Stimulated activated CD8-positive, alpha-beta memory T cell treated with anti-CD3 and anti-CD28 coated beads, Interleukin-12 subunit alpha, Interleukin-12 subunit beta, amount 100 ng/mL, for 24 hours (primary cell): ENCODE results near the gene DOCK3.
"Not testable (repeated sequence)": the region's sequence is repeated elsewhere in the genome, so short reads cannot be mapped to it uniquely, and the experiment has no call there.

Experiments
- DNase-seq: peaks from one replicate; pipeline ENCODE4 v3.0.0-alpha.2; 2020; ENCODE audit errors: extremely low read depth

The DOCK3 gene

DNA sequence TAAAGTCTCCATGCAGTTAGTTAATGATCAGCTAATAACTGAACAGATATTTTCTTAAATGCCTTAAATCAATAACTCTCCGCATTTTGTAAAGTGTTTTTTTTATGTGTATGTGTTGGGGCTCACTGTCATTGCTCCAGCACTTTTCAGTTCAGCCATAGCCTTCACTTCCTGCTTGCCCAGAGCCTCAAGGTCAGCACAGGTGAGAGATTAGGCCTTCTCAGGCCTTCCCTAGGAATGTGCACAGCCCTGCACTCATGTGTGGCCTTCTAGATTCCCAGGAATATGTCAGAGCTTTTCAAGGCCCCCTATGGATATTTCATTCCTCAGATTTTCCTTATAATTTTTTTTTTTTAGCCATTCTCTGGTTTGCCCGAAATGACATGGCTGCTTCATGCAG, 632.7 kb downstream of the DOCK3 start:
- no peak for DNase-seq

DNA sequence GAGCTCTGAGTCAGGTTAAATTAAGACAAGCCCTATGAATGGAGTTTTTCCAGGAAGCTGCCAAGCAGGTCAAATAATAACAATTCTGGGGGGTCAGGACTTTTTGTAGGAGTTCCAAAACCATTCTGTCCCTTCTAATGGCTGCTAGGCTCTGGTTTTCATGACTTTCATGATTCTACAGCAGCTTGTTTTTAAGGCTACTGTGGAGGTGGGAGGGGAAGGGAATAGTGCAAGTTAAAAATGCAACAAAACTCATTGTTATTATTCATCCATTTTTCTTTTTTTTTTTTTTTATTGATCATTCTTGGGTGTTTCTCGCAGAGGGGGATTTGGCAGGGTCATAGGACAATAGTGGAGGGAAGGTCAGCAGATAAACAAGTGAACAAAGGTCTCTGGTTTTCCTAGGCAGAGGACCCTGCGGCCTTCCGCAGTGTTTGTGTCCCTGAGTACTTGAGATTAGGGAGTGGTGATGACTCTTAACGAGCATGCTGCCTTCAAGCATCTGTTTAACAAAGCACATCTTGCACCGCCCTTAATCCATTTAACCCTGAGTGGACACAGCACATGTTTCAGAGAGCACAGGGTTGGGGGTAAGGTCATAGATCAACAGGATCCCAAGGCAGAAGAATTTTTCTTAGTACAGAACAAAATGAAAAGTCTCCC, 633.3 kb downstream of the DOCK3 start:
- DNase-seq = not testable (repeated sequence)

DNA sequence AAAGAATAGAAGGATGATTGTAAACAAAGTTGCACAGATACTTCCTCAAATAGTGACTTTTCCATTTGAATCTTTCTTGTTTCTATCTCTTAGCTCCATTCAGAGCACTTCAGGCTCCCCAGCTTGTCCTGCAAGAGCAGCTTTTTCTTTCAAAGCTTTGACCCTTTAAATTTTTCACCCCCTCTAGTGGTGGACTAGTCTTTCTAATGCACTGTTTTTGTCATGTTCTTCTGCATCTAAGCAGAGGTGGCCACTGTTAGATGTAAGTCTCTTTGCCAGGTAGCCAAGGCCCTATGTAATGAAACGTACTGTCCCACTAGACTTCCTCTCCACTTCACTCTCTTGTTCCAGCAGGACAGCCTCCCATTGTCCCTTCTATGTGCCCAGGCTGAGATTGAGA, 636.3 kb downstream of the DOCK3 start:
- no peak for DNase-seq

DNA sequence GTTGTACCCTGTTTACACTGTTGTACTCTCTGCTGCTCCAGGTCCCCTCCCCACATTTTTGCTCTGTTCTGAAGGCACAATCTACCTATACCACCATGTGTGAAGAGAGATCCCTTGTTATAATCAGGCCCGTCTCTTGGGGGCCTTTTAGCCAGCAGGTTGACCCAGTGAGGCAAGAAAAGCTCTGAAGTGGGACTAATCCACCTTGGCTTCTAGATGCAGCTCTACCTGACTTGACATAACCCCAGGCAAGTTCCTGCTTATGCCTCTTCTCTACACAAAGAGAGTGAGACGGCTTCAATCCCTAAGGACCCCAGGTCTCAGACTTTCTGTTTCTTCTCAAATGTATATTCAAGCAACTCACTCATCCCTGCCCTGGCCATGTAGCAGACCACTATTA, 653.5 kb downstream of the DOCK3 start:
- DNase-seq = no peak

DNA sequence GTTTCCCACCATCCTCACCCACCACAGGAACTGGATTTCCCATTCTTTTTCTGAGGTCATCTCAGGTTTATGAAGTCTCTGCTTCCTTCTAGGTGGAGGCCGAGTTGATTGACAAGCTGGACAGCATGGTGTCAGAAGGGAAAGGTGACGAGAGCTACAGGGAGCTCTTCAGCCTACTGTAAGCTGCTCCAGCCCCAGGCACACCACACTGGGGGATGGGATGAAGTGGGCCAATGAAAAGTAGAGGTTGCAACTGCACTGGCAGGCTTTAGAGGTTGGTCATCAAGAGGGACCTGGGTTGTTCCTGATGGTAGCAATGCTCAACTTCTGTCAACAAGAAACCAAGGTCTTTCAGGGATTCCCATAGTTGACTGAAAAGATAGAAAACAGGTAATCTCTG, 655.3 kb downstream of the DOCK3 start:
- no peak for DNase-seq

DNA sequence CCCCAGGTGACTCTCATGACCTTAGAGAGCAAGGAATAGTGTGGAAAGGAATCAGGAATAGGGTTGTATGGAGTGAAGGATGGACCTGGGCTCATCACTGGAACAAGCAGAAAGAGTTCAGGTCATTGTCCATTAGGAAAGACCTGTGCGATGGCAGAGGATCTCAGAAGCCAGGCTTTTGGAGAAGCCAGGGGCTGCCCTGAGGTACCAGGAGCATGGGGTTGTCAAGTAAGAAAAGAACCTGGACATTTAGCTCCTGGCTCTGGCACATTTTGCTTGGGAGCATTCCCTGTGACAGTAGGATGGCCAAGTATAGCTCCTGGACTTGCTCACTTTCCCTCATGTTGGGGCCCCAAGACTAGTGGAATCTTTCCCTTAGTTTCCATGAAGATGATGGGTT, 657.4 kb downstream of the DOCK3 start:
- DNase-seq = no peak

DNA sequence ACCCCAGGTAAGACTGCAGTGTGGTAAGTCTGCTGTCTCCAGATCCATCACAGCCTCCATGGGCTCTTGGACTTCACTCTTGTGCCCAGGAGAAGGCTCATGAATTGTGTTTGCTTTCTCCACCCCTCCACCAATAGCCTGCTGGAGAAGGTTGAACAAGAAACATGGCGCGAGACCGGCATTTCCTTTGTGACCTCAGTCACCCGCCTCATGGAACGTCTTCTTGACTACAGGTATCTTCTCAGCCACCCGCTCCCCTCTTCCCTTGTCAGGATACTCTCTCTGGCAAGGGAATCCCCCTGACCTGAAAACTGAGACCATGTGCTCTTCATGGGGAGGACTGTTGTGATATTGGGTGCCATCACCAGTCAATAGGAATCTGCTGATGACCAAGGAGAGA, 658.3 kb downstream of the DOCK3 start:
- DNase-seq = no peak

DNA sequence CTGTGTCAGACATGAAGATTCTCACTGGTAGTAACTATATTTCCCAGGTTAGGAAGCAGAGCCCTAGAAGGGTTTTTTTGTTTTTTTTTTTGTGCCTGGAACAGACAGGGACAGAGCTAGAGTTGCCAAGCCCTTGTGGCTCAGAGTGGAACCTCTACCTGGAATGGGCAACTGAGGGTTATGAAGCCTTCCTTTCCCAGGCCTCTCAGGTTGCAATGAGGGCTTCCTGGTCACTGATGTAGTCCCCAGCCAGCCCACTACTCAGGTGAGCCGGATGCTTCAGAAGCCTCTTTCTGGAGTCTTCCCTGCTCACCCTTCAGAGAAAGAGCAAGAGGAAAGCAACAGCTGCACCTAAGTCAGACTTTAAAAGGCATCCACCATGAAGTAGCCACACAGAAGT, 661.5 kb downstream of the DOCK3 start:
- DNase-seq = no peak

DNA sequence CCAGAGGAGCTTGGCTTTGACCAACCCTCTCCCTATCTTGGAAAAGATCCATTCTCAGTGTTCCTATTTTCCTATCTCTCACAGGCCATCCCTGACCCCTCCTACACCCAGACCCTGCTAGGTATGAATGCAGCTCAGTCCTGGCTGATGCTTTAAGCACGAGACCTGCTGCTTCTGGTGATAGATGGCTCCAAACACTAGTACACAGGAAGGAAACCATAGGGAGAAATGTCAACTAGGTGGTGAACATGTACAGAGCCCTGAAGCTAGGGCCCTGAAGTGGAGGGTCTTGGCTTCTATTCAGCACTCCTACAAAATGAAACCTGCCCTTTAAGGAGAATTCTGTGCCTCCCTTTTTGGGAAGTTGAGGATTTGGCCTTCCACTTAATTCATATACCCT, 662.9 kb downstream of the DOCK3 start:
- no peak for DNase-seq

DNA sequence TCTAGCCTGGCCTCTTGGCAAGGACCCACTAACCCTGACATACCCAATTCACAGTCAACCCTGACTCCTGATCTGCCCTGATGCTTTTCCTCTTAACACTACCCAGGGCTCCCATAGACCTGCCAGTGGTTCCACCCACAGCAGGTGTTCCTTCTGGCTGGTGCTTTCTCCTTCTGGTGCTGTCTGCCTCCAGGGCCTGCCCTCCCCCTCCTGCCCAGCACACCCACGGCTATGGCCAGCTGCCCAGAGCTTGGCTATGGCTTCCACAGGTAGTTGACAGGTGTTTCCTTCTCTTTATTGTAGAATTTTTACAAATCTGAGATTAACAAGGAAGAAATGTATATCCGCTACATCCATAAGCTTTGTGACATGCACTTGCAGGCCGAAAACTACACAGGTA, 663.9 kb downstream of the DOCK3 start:
- no peak for DNase-seq

DNA sequence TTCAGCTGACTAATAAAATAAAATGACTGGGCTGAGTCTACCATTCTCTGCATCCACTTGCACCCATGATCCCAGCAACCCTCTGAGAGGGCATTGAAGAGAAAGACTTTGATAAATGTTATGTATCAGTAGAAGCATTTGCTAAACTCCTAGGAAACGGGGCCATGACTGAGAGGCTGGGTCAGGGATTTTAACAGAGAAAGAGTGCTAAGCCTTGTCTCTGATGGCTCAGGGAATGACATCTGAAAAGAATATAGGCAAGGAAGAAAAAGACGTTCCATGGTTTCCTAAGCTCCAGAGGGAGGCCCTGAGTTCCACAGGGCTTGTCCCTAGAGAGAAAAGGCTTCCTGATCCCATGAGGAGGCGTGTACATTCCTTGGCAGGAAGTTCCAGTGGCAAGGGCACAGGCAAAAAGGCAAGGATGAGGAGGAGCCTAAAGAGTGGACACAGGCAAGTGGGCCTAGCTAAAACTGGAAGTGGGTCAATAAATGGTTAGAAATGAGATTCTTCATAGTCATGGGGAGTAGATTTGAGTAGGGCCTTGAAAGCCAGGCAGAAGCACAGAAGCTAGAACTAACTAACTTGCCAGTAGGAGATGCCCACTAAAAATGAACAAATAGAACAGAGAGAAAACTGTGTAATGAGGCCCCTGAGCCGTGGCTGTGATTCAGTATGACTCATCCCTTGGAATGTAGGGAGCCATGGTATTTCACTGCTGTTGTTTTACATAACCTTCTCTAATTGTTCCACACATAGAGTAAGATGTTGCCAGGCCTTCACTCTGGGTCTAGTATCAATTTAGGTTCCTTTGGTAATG, 665.5 kb downstream of the DOCK3 start:
- DNase-seq = no peak

DNA sequence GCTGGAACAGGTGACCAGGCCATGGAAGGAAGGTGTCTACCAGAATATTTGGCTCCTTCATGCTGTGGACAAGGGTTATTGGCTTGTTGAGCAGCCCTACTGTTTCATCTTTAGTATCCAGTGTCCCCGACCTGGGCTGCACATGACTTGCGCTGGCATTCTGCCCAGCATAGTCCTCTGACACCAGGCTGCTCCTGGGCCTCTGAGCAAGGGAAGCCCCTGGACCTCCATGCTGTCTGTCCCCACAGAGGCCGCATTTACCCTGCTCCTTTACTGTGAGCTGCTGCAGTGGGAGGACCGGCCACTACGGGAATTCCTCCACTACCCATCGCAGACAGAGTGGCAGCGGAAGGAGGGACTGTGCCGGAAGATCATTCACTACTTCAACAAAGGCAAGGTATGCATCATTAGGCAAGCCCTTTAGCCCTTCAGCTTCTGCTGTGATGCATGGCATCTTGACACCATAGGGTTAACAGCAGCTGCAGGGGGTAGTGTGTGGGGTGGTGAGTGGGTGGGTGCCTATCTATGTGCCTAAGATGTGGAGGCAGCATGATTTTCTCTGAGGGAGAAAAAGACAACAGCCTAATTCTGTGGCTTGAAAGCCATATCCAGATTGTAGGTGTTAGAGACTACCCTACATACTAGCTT, 666.4 kb downstream of the DOCK3 start:
- DNase-seq = no peak

DNA sequence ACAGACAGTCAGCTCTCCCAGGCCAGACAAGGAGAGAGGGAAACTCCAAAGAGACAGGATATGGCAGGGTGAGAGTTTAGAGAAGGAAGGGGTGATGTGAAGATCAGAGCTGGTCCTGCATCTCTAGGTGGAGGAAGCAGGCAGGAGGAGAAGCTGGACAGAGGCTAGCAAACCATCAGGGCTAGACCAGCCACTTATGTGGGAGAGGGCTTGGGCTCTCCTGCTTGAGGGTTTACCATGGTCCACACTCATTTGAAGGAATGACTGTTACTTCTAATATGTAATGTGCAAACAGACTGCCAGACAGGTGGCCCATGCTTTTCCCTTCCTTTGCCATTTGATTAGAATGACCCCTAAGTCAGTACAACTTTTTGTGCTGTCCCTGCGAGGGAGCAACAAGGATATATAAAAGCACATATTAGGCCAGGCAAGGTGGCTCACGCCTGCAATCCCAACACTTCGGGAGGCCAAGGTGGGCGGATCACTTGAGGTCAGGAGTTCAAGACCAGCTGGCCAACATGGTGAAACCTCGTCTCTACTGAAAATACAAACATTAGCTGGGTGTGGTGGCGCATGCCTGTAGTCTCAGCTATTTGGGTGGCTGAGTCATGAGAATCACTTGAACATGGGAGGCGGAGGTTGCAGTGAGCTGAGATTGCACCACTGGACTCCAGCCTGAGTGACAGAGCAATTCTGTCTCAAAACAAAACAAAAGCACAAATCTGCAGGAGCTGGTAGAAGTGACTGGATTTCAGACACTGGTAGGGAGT, 669.4 kb downstream of the DOCK3 start:
- no peak for DNase-seq

DNA sequence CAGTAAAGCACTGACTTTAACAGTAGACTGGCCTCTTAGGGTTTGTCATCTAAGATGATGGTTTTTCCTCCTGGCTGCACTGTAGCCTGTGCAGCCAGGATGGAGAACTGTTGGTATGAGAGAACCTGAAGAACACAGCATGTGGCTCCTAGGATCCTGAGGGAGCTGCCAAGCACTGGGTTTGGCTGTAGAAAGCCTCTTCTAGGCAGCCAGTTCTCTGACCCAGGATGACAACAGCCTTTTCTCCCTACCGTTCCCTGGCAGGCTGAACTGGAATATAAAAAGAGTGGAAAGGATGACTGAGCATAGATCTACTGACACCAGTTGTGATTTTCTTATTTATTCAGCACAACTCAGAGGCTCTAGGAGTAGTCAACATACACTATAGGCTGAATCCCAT, 676.0 kb downstream of the DOCK3 start:
- DNase-seq = no peak

DNA sequence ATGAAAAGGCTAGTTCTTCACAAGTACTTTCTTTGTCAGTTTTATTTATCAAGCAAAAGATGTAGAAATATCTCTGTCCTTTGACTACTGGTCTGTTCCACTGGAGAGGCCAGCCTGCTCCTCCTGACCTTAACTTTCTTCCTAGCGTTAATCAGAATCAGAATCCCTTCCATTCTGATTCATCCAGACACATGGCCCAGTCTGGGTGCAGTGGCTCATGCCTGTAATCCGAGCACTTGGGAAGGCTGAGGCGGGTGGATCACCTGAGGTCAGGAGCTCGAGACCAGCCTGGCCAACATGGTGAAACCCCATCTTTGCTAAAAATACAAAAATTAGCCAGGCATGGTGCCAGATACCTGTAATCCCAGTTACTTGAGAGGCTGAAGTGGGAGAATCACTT, 678.4 kb downstream of the DOCK3 start:
- no peak for DNase-seq

DNA sequence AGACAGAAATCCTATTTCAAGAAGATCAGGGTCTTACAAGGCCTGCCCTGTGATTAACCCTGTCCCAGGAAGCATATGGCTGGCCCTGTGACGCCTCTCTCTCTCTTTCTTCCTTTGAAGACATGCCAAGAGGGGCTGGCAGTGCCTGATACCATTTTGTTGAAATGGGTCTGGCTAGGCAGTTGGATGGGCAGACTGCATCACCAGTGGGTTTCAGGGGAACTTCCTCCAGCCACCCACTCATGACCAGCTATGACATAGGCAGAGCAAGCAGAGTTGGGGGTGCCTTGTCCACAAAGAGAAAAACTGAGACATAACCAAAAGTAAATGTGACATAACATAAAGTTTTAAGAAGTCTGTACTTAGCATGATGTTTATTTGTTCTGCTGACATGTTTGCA, 679.0 kb downstream of the DOCK3 start:
- no peak for DNase-seq

DNA sequence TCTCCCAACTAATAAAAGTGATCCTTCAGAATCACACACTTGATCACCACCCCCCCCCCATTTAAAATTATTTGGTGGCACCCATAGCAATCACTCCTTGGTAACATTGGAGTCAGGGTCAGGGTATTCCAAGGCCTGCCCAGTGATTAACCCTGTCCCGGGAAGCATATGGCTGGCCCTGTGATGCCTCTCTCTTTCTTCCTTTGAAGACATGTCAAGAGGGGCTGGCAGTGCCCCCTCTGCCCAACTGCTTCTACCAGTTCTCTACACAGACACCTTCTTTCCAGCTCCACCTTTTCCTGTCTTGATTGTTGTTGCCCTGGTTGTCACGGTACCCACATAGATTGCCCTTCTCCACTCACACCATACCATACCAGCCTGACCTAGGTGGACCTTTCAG, 679.4 kb downstream of the DOCK3 start:
- DNase-seq = no peak

DNA sequence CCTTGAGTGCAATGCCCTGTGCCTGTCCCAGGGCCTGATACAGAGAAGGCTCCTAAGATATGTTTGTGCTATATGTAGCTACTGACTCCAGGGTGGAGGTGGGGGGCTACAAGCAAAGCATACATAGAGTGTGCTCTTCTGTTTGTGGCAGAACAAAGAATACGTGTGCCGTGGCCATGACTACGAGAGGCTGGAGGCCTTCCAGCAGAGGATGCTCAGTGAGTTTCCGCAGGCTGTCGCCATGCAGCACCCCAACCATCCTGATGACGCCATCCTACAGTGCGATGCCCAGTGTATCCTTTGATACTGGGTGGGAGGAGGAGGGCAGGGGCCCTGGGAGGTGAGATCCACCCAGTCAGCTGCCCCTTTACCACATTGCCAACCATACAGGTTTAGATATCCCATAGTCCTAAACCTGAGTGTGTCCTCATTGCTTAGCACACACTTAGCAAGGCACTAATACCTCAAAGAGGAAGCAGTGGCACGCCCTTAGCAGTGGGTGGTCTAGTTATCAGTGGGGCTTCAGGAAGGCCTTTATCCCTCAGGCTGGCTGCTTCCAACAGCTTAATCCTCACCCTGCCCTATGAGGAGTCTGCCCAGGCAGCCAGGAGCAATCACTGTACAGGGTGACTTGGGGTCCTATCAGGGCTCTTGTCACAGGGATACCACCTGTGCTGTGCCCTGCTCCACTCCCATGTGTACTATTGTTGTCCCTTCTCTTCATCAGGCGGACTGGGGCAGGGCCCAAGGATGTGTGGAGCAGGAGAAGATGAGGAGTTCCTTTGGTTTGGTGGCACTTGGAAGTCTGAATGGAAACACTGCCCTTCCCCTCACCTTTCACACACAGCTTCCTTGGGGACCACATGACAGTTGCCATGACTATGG, 680.2 kb downstream of the DOCK3 start:
- DNase-seq = no peak

DNA sequence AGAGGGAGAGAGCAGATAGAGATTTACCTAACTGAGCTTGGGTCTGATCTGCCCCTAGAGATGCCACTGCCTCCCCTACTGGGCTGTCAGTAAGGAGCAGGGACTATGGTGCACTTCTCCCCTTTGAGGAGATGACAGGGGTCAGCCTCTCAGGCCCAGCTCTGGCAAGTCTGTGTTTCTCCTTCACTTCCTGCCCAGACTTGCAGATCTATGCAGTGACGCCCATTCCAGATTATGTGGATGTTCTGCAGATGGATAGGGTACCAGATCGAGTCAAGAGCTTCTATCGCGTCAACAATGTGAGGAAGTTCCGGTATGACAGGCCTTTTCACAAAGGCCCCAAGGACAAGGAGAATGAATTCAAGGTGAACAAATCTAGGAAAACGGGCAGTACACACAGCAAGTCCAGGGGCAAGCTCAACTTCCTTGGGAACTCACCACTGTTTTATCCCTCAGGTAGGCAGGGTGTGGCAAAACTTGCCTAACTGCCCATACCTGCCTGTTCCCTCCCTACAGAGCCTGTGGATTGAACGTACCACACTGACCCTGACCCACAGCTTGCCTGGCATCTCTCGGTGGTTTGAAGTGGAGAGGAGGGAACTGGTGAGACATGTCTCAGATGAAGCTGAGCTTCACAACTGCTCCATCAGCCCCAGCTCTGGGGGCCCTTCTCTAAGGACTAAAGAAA, 681.3 kb downstream of the DOCK3 start:
- no peak for DNase-seq

DNA sequence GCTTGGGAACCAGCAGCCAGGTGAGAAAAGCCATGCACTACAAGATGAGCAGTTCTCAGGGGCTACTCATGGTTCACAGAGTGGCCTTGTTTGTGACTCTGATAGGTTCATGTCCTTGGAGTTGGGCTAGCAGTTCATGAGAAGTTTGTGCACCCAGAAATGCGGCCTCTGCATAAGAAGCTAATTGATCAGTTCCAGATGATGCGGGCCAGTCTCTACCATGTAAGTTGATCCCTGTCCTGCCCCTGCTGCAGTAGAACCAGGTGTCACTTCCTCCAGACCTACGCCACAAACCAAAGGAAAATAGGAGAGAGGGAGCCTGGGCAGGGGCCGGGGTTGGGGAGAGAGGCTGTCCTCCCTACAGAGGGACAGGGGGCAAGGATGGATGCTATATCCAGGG, 683.1 kb downstream of the DOCK3 start:
- no peak for DNase-seq

DNA sequence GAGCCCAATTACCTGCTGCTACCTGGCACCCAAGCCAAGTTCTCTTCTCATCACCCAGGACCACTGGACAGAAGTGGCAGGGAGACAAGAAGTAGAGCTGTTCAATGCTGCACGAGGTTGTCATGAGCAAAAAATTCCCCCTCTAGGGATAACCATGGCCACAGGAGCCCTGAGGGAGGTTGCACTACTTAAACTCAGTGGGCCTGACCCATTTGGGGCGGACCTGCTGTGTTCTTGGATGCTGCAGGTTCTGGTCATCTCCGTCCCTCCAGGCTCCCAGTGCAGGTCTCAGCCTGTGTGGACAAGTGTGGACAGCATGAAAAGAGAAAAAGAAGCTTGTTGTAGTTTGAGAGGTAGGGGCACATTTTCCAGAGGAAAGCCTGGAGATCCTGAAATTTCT, 684.3 kb downstream of the DOCK3 start:
- DNase-seq = no peak
